GM06990 (cell line): ENCODE data around the gene PATE1.

ENCODE experiments used
- DNase-seq: peaks from one replicate; pipeline ENCODE4 v3.0.0-alpha.2; 2011; ENCODE audit not compliant: insufficient read length; ENCODE audit errors: extremely low read depth
- H3K27me3 ChIP-seq: replicated peaks from 2 replicates; pipeline ENCODE4 v1.6.0; 2011; ENCODE audit warnings: low read length; ENCODE audit not compliant: control insufficient read depth, insufficient read depth
- H3K36me3 ChIP-seq: 2 replicates; pipeline ENCODE4 v1.5.1; 2011; ENCODE audit warnings: low read length; ENCODE audit not compliant: control insufficient read depth, insufficient read depth
- H3K4me3 ChIP-seq: replicated peaks from 2 replicates; pipeline ENCODE4 v1.5.1; 2011; ENCODE audit warnings: low read depth, mild to moderate bottlenecking, control low read depth, low read length
- CTCF ChIP-seq: IDR thresholded peaks from 2 replicates; pipeline ENCODE4 v1.5.1; 2011; ENCODE audit warnings: low read length, control low read depth, mild to moderate bottlenecking, inconsistent platforms; ENCODE audit not compliant: insufficient read depth, poor library complexity, severe bottlenecking

PATE1 gene

GRCh38 chr11:125728969-125729368, 17.1 kb upstream of the PATE1 start:
- TF ChIP-seq CTCF: no peak
- DNase-seq: no peak
- Histone ChIP-seq H3K27me3 (no peaks in the 10 kb centered on the region), H3K4me3 (no peak overlapping the region), H3K36me3 (no peaks in the 10 kb centered on the region)

GRCh38 chr11:125740617-125741016, 5.5 kb upstream of the PATE1 start:
- TF ChIP-seq CTCF: no peak
- Histone ChIP-seq H3K27me3 (no peaks in the 10 kb centered on the region; the same call in 1 of the 2 replicates), H3K36me3 (no peaks in the 10 kb centered on the region), H3K4me3 (no peak overlapping the region)
- no peak for DNase-seq

- Histone ChIP-seq H3K27me3 (no peaks in the 10 kb centered on the region; the same call in none of the 2 replicates), H3K36me3 (no peaks in the 10 kb centered on the region), H3K4me3 (no peak overlapping the region)
- TF ChIP-seq CTCF: no peak
- DNase-seq: no peak
Measured at GRCh38 chr11:125743681-125744080, 2.4 kb upstream of the PATE1 start.

- no peaks in the 10 kb centered on the region for H3K36me3 ChIP-seq
- no peak for DNase-seq
- no peaks in the 10 kb centered on the region; the same call in none of the 2 replicates for H3K27me3 ChIP-seq
- no peak for TF ChIP-seq CTCF
- no peak overlapping the region for H3K4me3 ChIP-seq
Measured at GRCh38 chr11:125750629-125751028, 4.5 kb downstream of the PATE1 start.

GRCh38 chr11:125756050-125756449, 10.0 kb downstream of the PATE1 start:
- Histone ChIP-seq H3K27me3 (no peaks in the 10 kb centered on the region; the same call in 1 of the 2 replicates), H3K36me3 (no peaks in the 10 kb centered on the region), H3K4me3 (no peak overlapping the region)
- no peak for DNase-seq
- no peak for TF ChIP-seq CTCF

- TF ChIP-seq CTCF: no peak
- H3K36me3 ChIP-seq: no peaks in the 10 kb centered on the region
- no peak for DNase-seq
- H3K27me3 ChIP-seq: no peaks in the 10 kb centered on the region; the same call in 1 of the 2 replicates
- no peak overlapping the region for H3K4me3 ChIP-seq
Measured at GRCh38 chr11:125762445-125762844, 16.4 kb downstream of the PATE1 start.
